Stimulated activated naive CD8-positive, alpha-beta T cell treated with anti-CD3 and anti-CD28 coated beads, Interleukin-15, Interleukin-2, amounts not matched to agents 100 U/mL and 50 U/mL, for 24 hours (primary cell): Measurements from ENCODE around the gene HOXC5.
"Not testable (repeated sequence)": the region's sequence is repeated elsewhere in the genome, so short reads cannot be mapped to it uniquely, and the experiment has no call there.

Source experiments
- ATAC-seq: fragments of 150-1000 bp; cut with Tn5 transposase; one replicate; pipeline ENCODE4 v1.10.0; 2021
- DNase-seq: peaks from one replicate; pipeline ENCODE4 v3.0.0; 2021

HOXC5 gene

GRCh38 chr12:54033980-54034784 lies 1.3 kb downstream of the HOXC5 start:
- ATAC-seq: no peak
- DNase-seq: no peak

GRCh38 chr12:54034785-54035310 lies 2.0 kb downstream of the HOXC5 start:
- no peak for DNase-seq
- no peak for ATAC-seq

GRCh38 chr12:54035568-54036264 lies 2.9 kb downstream of the HOXC5 start:
- ATAC-seq (no peak), DNase-seq (no peak)

GRCh38 chr12:54036620-54037359 lies 3.9 kb downstream of the HOXC5 start:
- DNase-seq: no peak
- no peak for ATAC-seq

GRCh38 chr12:54037360-54038283 lies 4.8 kb downstream of the HOXC5 start:
- DNase-seq: no peak
- no peak for ATAC-seq

- no peak for DNase-seq
- no peak for ATAC-seq
Observed at GRCh38 chr12:54038284-54038870, 5.5 kb downstream of the HOXC5 start.

GRCh38 chr12:54038871-54039414 lies 6.1 kb downstream of the HOXC5 start:
- DNase-seq (no peak), ATAC-seq (no peak)

GRCh38 chr12:54039417-54040147 lies 6.7 kb downstream of the HOXC5 start:
- ATAC-seq: no peak
- no peak for DNase-seq

GRCh38 chr12:54040148-54040494 lies 7.3 kb downstream of the HOXC5 start:
- no peak for DNase-seq
- no peak for ATAC-seq

- no peak for DNase-seq
- no peak for ATAC-seq
Observed at GRCh38 chr12:54040648-54041047, 7.8 kb downstream of the HOXC5 start.

- DNase-seq (no peak), ATAC-seq (no peak)
Observed at GRCh38 chr12:54041097-54041690, 8.3 kb downstream of the HOXC5 start.

- ATAC-seq, DNase-seq: not testable (repeated sequence)
Observed at GRCh38 chr12:54042033-54042432, 9.2 kb downstream of the HOXC5 start.

- ATAC-seq: no peak
- DNase-seq: no peak
Observed at GRCh38 chr12:54042970-54043853, 10.4 kb downstream of the HOXC5 start.

GRCh38 chr12:54044425-54045103 lies 11.7 kb downstream of the HOXC5 start:
- no peak for DNase-seq
- no peak for ATAC-seq

- DNase-seq (no peak), ATAC-seq (no peak)
Observed at GRCh38 chr12:54045401-54045800, 12.6 kb downstream of the HOXC5 start.

- DNase-seq (no peak), ATAC-seq (no peak)
Observed at GRCh38 chr12:54045868-54046521, 13.1 kb downstream of the HOXC5 start.

- DNase-seq (no peak), ATAC-seq (no peak)
Observed at GRCh38 chr12:54046809-54047159, 13.9 kb downstream of the HOXC5 start.
